HG03095 (cell line): ENCODE data around the gene NFATC4.
"Not testable (repeated sequence)": the region's sequence is repeated elsewhere in the genome, so short reads cannot be mapped to it uniquely, and the experiment has no call there.

Experiments used
- ATAC-seq: cut with Tn5 transposase; IDR thresholded peaks from one replicate; pipeline ENCODE4 v1.9.1; 2021; ENCODE audit warnings: moderate library complexity; ENCODE audit not compliant: unreplicated experiment

Gene NFATC4

DNA sequence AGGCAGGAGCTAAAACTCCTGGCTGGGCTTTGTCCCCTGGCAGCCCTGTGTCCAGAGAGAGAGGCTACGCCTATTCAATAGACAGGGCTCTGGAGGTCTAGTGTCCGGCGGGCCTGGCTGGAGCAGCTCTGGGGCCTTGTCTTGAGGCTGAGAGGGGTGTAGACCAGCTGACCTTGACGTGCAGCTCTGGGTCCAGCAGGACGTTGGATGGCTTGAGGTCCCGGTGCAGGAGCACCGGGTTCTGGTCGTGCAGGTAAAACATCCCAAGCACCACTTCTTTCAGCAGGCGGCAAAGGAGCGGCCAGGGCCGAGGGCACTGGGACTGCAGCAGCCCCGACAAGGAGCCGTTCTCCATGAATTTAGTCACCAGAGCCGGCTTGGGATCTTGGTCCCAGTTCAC is 29.1 kb upstream of the NFATC4 start:
- ATAC-seq: no peak

DNA sequence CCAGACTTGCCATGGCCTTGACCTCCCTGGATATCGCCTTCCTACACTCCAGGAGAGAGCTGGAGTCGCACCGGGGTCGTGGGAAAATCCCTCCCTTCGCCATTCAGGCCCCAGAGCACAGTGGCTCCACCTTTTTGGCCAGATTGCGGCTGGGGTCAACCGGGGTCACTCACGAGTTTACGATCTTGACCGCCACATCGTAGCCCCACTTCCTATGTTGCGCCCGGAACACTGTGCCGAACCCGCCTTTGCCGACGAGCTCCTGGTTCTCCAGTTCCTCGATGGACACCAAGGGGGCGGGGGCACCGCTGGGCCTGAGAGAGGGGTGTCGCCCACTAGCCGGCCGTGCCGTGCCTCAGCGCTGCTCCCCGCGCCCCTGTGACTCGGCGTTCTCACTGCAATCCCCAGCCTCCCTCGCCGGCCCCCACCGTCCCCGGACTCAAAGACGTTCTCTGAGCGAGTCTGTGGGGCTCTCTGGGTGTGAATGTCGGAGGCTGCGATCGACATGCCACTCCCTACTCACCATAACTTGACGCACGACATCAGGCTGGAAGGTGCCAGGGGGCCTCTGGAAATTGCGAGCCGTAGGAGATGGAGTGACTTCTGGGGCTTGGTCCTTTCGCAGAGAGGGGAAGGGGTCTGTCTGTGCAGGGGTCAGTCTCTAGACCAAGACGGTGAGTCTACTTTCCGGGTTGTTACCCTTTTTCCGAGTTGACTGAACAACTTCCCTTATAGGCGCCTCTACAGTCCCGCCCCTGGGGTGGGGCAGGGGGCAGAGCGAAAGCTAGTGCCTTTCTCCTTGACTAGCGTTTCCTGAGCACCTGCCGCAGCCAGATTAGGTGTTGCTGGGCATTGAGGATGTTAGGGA is 28.5 kb upstream of the NFATC4 start, which contains the start of gene RIPK3:
Gene RIPK3, minus strand, starts transcription at position 708 of the 868 bp plus-strand sequence. Its CDS starts 165 bp downstream, at position 543.
- ATAC-seq: peak; percentile 82

DNA sequence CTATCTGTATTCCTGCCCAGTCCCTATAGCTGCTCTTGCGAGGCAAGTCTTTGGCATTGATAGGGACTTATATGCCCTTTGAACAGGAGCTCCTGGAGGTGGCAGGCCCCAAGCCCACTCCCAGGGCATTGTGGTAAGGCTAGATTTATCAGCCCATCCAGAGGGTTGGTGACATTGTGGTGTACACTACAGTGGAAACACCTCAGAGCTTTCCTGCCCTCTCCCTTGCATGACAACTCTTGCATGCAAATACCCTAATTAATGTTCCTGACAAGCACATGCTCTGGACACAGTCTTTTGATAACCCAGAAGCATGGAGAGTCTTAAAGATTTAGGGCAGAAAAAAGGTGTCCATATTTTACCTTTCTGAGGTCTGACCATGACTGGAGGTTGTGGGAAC is 27.4 kb upstream of the NFATC4 start:
- ATAC-seq: no peak

DNA sequence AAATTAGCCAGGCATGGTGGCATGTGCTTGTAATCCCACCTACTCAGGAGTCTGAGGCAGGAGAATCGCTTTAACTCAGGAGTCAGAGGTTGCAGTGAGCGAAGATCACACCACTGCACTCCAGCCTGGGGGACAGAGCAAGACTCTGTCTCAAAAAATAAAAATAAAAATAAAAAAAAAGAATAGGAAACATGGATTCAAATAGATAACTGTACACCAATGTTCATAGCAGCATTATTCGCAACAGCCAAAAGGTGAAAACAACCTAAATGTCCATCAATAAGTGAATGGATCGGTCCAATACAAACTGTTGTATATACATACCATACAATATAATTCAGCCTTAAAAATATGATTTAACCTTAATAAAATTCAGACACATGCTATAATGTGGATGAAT is 25.1 kb upstream of the NFATC4 start:
- ATAC-seq: no peak

DNA sequence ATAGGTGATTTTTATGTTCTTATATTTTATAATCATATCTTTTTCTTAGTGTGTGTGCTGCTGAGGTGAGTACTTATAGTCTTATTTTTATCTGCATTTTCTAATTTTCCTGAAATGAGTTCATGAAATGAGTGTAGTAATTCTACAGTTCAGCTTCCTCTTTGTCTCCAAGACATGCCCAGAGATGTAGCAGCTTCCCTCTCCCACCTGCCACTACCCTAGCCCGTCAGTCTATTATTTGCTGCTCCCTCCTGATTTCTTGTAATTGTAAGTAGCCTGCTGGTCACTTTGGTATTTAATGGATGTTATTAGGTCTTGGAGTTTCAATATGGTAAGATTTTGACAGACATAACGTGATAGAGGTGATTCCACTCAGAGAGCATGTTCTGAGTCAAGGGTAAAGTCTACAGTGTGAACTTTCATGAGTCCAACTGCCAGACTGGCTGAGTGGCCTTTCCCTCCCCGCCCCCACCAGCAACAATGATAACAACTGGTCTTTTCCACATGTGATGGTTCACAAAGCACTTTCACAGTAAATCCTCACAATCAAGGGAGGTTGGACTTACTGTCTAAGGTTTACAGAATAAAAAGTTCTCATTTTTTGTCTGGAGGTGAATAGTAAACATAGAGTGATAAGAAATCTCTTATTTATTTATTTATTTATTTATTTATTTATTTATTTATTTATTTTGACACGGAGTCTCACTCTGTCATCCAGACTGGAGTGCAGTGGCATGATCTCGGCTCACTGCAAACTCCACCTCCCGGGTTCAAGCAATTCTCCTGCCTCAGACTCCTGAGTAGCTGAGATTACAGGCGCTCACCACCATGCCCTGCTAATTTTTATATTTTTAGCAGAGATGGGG is 24.0 kb upstream of the NFATC4 start:
- ATAC-seq: no peak

DNA sequence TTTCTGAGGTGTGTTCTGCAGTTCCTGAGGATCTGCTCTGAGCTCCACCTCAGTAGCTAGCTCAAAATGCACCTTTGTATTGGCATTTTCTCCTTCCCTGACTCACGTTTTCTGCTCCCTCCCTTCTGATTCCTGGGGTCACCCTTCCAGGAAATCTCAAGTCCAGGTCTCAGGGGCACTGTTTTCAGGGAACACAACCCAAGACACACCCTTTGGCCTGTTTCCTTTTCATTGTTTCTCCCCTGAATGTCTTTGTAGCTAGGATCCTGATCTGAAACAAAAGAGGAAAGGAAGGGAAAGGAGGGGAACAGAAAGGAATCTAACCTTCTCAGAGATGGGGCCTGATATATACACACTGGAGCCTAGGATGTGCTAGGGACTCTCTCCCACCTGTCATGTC is 20.9 kb upstream of the NFATC4 start:
- no peak for ATAC-seq

DNA sequence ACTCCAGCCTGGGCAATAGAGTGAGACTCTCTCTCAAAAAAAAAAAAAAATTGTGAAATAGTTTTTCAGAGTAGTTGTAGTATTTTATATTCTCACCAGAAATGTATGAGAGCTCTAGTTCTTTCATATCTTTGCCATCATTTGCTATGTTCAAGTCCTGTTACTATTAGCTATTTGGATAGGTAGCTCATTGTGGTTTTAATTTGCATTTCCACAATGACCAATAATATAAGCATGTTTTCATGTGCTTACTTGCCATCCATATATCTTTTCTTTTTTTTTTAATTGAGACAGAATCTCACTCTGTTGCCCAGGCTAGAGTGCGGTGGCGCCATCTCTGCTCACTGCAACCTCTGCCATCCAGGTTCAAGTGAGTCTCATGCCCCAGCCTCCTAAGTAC is 19.8 kb upstream of the NFATC4 start:
- no peak for ATAC-seq

DNA sequence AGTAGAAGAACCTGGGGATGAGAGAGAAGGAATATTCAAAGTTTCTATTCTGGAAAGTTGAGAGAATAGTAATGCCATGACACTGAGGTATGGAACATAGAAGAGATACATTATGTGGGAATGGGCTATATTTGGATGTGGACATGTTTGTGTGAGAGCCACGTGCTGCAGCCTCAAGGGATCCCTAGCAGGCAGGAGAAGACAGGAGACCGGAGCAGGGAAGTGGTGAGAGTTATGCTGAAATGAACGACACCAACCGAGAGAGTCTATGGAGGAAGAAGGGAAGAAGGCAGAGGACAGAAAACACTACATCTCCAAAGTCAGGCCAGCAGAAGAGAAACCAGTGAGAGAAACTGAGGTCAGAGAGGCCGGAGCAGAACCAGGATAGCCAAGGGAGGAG is 18.2 kb upstream of the NFATC4 start:
- no peak for ATAC-seq

DNA sequence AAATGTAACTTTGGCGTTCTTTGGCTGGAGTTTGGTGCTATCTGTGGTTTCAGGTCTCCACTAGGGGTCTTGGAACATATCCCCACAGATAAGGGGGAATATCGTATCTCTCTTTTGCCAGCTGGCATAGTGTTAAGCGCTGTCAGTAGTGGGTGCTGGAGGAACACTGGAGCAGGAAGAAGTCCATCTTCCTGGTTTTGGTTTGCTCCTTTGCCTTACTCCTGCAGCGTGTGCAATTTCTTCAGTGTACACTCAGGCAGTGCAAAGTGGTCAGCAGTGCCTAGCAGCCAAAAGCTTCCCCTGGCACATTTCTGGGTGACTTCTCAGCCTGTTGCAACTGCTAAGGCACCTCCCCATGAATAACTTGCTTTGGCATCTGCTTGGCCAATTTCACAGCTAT is 16.5 kb upstream of the NFATC4 start:
- no peak for ATAC-seq

DNA sequence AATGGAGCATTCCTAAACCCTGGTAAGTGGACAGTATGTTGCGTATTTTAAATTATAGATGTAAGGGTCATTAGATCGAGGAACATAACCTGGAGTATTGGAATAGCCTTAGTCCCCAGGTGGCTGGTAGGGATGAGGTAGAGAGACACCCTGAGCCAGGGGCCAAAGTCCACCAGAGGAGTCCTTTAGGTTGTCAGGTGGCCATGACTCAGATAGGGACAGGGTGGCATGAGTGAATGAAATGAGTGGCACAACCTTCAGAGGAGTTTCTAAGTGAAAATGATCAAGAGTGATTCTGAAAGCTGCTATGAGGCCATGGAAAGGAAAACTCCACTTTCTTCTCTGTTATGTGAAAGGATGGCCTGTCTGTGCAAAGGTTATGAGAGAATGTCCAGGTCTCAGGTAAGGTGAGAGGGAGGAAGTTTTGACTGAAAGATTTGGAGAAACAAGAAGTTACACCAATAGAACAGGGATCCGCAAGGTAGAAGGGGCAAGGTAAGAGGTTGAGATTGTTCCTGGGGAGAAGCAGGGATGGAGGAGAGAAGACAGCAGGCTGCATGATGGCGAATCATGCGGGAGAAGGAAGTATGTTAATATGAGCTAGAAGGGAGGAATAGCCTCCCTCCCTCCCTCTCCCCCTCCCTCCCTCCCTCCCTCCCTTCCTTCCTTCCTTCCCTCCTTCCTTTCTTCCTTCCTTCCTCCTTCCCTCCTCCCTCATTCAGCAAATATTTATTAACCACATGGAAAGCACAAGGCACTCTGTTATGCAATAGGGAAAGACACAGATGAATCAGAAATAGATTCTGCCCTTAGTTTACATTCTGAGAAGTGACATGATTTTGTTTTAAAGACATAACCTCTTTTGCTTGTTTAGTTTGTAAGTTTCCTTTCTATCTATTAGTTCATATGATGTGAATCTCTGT is 14.2 kb upstream of the NFATC4 start:
- no peak for ATAC-seq

DNA sequence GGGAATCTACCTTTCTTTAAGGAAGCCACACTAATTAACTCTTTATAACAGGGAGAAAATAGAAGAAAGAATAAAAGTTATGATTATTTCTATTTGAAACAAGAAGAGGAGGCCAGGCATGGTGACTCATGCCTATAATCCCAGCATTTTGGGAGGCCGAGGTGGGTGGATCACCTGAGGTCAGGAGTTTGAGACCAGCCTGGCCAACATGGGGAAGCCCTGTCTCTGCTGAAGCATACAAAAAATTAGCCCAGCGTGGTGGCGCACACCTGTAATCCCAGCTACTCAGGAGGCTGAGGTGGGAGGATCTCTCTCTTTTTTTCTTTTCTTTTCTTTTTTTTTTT is 13.5 kb upstream of the NFATC4 start:
- ATAC-seq: not testable (repeated sequence)

DNA sequence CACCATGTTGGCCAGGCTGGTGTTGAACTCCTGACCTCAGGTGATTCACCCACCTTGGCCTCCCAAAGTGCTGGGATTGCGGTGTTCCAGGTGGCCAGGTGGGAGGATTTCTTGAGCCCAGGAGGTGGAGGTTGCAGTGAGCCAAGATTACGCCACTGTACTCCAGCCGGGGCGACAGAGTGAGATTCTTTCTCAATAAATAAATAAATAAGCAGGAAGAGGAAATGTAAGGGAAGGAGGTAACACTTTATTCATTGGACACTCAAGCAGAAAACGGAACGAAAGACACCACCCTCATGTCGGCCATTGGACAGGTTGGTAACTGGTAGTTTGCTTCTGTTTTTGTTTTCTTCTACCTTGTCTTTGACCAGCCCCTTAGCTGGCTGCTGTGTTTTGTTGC is 13.0 kb upstream of the NFATC4 start:
- no peak for ATAC-seq

DNA sequence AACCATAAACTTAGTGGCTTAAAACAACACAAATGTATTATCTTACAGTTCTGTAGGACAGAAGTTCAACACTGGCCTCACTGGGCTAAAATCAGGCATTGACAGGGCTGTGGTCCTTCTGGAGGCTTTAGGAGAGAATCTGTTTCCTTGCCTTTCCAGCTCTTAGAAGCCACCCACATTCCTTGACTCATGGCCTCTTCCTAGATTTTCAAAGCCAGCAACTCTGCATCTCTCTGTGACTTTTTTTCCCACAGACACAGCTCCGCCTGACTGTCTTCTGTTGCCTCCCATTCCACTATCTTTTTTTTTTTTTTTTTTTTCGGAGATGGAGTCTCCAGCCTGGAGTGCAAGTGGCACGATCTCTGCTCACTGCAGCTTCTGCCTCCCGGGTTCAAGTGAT is 11.8 kb upstream of the NFATC4 start:
- no peak for ATAC-seq

DNA sequence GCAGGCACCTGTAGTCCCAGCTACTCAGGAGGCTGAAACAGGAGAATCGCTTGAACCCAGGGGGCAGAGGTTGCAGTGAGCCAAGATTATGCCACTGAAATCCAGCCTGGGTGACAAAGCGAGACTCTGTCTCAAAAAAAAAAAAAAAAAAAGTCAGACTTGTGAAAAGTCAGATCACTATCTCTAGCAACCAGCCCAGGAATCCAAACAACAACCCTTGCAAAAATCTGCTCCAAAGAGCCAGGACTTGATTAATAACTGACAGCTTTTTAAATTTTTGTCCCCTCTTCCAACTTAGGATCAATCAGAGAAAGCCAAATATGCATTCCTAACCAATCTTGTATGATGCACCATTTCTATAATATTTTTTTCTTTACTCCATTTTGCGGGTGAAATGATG is 7.7 kb upstream of the NFATC4 start:
- no peak for ATAC-seq

DNA sequence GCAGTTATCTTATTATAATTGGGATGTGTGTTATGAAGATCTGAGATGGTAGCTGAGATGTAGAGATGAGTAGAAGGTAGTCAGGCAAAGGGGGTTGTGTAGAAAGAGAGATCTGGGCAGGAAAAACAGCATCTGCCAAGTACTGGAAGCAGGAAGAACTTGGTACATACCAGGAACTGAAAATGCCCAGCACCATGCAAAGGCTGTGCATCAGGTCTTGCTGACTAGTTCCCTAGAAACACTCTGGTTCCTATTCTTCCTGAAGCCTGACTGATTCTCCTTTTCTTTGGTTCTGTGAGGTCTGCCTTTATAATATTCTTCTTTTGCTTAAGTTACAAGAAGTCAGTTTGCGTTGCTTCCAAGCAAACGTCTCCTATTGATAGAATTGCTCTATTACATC is 6.7 kb upstream of the NFATC4 start:
- ATAC-seq: no peak

DNA sequence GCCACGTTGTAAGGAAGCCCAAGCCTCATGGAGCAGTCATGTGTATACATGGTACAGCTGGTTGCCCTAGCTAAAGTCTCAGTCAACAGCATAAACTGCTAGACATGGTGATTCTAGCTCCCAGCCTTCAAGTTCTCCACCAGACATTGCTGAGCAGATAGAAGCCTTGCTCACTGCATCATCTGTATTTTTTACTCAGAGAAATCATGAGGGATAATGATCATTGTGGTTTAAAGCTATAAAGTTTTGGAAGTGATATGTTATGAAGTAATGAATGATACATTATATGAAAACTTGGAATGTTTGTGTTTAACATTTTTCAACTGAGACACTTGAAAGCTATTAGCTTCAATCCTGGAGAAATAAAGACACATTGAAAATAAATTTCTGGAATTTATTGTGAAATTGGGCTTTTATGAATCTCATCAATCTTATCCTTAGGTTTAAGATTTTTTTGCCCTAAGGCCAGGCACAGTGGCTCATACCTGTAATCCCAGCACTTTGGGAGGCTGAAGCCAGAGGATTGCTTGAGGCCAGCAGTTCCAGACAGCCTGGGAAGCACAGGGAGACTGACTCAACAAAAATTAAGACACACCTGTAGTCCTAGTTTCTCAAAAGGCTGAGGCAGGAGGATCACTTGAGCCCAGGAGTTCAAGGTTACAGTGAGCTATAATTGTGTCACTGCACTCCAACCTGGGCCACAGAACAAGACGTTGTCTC is 5.6 kb upstream of the NFATC4 start:
- no peak for ATAC-seq

DNA sequence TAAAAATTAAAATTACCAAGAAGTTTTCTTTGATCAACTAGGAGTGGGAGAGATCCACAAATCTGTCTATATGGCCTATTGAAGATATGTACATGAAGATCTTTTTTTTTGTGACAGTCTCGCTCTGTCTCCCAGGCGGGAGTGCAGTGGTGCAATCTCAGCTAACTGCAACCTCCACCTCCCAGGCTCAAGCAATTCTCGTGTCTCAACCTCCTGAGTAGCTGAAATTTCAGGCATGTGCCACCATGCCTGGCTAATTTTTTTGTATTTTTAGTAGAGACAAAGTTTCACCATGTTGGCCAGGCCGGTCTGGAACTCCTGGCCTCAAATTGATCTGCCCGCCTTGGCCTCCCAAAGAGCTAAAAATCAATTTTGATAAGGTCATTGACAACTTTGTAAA is 4.6 kb upstream of the NFATC4 start:
- ATAC-seq: no peak

DNA sequence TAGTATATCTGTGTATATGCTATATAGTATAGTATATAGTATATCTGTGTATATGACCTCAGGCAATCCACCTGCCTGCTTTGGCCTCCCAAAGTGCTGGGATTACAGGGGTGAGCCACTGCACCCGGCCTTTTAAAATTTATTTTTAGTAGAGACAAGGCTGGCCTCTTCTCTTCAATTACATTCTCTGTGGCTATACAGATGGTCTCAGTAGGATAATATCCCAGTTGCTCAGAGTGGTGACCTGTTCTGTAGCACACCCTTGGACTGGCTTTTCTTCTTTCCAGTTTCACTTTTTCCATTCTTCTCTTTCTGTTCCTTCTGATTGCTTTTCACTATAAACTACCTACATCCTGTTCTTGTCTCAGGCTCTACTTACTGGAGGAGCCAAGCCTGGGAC is 3.1 kb upstream of the NFATC4 start:
- ATAC-seq: no peak

DNA sequence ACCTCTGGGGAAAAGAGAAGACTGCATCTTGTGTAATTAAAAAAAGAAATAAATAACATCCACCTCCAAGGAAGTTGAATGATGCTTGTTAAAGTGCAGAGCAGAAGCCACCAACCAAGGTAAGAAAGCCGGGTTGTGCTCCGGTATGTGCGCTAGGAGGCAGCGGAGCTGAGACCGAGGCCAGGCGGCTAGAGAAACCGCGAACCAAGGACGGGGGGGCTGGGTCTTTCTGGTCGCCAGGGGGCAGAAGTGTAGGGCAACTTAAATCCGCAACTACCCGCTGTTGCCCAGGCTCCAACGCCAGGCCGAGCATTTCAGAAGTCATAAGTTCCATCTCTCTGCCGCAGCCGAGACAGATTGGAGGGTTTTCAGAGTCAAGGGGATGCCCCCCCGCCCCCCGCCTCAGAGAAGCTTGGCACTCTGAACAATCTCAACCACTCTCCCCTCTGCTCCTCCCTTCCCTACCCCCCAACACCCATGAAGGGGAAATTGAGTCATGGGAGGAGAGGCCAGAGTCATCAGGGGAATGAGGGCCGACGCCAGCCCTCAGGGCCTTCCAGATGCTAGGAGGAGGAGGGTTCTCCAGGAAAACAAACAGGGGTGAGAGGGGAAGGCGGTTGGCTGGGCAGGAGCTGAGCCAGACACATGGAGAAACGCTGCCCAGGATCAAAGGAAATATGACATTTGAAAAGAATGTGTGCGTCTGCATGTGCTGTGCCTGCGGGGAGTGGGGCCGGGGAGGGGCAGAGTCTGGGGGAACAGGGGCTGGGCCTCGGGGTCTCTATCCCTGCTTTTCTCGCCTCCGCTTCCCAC is 2.2 kb upstream of the NFATC4 start:
- no peak for ATAC-seq

DNA sequence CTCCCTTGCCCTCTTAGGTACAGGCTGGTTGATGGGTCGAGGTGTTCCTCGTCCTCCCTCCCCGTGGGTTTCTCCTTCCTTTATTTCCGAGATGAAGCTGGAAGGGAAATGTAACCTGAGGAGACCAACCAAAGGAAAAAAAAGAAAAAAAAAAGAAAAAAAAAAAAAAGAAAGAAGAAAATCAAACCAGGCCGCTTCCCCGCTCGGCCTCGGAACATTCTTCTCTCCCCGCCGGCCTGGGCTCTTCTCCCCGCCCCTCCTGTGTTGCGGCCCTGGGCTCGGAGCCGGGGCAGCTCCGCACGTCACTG is 1.6 kb upstream of the NFATC4 start:
- ATAC-seq: no peak
